ENCODE data around the gene ATAD5.
"Not testable (repeated sequence)": the region's sequence is repeated elsewhere in the genome, so short reads cannot be mapped to it uniquely, and the experiment has no call there.

The ATAD5 gene

GRCh38 chr17:30917050-30917449 is 85.3 kb downstream of the ATAD5 start:
- DNase-seq: no peak

GRCh38 chr17:30920282-30920681 is 88.5 kb downstream of the ATAD5 start:
- DNase-seq: no peak

GRCh38 chr17:30920683-30921543 is 89.1 kb downstream of the ATAD5 start:
- DNase-seq: no peak

- no peak for DNase-seq
Measured at GRCh38 chr17:30921544-30922196, 89.9 kb downstream of the ATAD5 start, which contains the start of gene ADAP2. ADAP2 (plus strand) TSS chr17:30921945; CDS start chr17:30922015, 70 bp downstream.

- no peak for DNase-seq
Measured at GRCh38 chr17:30922235-30923030, 90.7 kb downstream of the ATAD5 start.

- DNase-seq: no peak
Measured at GRCh38 chr17:30924341-30924740, 92.6 kb downstream of the ATAD5 start.

- no peak for DNase-seq
Measured at GRCh38 chr17:30926516-30926915, 94.8 kb downstream of the ATAD5 start.

GRCh38 chr17:30927756-30928155 is 96.0 kb downstream of the ATAD5 start:
- DNase-seq: no peak

- DNase-seq: no peak
Measured at GRCh38 chr17:30928584-30928983, 96.8 kb downstream of the ATAD5 start.

- no peak for DNase-seq
Measured at GRCh38 chr17:30929081-30929633, 97.4 kb downstream of the ATAD5 start.

GRCh38 chr17:30929861-30930260 is 98.1 kb downstream of the ATAD5 start:
- DNase-seq: not testable (repeated sequence)

GRCh38 chr17:30930495-30930894 is 98.7 kb downstream of the ATAD5 start:
- DNase-seq: no peak

- not testable (repeated sequence) for DNase-seq
Measured at GRCh38 chr17:30931582-30931981, 99.8 kb downstream of the ATAD5 start.

GRCh38 chr17:30933966-30934365 is 102.2 kb downstream of the ATAD5 start:
- DNase-seq: no peak

- no peak for DNase-seq
Measured at GRCh38 chr17:30939051-30939689, 107.4 kb downstream of the ATAD5 start.

- DNase-seq: no peak
Measured at GRCh38 chr17:30942308-30943079, 110.7 kb downstream of the ATAD5 start.
